Esophagus squamous epithelium (tissue), 4 donors: ENCODE measurements around the gene GPBP1L1.

ENCODE experiments used
- CTCF ChIP-seq, 6 experiments: fragments of 450-650 bp in 4 of 6; fragments of 200-600 bp in 2 of 6; sonication (generic) in 2 of 6; IDR thresholded peaks; one replicate each; pipeline ENCODE4 v1.5.1; 2016 to 2019; ENCODE audit warnings: antibody characterized with exemption in 6 of 6, mild to moderate bottlenecking in 4 of 6, moderate library complexity in 4 of 6
- POLR2A ChIP-seq, 4 donors: fragments of 450-650 bp; IDR thresholded peaks; one replicate each; pipeline ENCODE4 v1.6.1; 2017; ENCODE audit warnings: antibody characterized with exemption in 4 of 4, mild to moderate bottlenecking in 4 of 4, moderate library complexity in 3 of 4

- TF ChIP-seq CTCF (IDR thresholded peaks at IDR 0.05) (no peak), POLR2A (IDR thresholded peaks at IDR 0.05) (no peak)
Observed at GRCh38 chr1:45730075-45730779, 43.9 kb upstream of the GPBP1L1 start.
